Activated CD4-positive, alpha-beta T cell treated with anti-CD3 and anti-CD28 coated beads, Interleukin-2, amount 10 ng/mL, durations not matched to agents 7 days and 5 days (primary cell): ENCODE data around the gene CCNDBP1. TPM values are rescaled to one million over a fixed set of nuclear protein-coding genes. Genes with fewer than 3 reads are reported as not detected.

Experiments used
- CTCF ChIA-PET: fragments of 350-600 bp; sonication (Branson Sonifier 250); formaldehyde crosslinking; loops from one replicate; lab custom pipeline; 2021; ENCODE audit warnings: antibody characterized with exemption; lab: Charles Lee
- POLR2A ChIA-PET: fragments of 350-600 bp; sonication (Branson Sonifier 250); formaldehyde crosslinking; loops from one replicate; lab custom pipeline; 2021; ENCODE audit warnings: antibody characterized with exemption; lab: Charles Lee
- DNase-seq: peaks from one replicate; pipeline ENCODE4 v3.0.0-alpha.2; 2020
- H3K27ac Mint-ChIP-seq: one replicate; pipeline ENCODE4 v1.8.0; 2021; ENCODE audit warnings: mild to moderate bottlenecking, moderate library complexity, mixed read lengths
- H3K27me3 Mint-ChIP-seq: one replicate; pipeline ENCODE4 v1.8.0; 2021; ENCODE audit warnings: mixed read lengths
- H3K36me3 Mint-ChIP-seq: one replicate; pipeline ENCODE4 v1.8.0; 2021; ENCODE audit warnings: low read depth, mixed read lengths
- H3K4me1 Mint-ChIP-seq: one replicate; pipeline ENCODE4 v1.8.0; 2021; ENCODE audit warnings: mixed read lengths
- H3K4me3 Mint-ChIP-seq: one replicate; pipeline ENCODE4 v1.8.0; 2021; ENCODE audit warnings: mild to moderate bottlenecking, moderate library complexity, mixed read lengths
- H3K9me3 Mint-ChIP-seq: one replicate; pipeline ENCODE4 v1.8.0; 2021; ENCODE audit warnings: mixed read lengths
- total RNA-seq, 2 experiments: library from RNA; stranded (reverse); gene quantifications; one replicate each; pipeline ENCODE4 v1.2.3, GENCODE V29; 2021

The CCNDBP1 gene
- total RNA-seq, 2 experiments from 2014 or later, result 65.8 to 72.5 TPM

DNA sequence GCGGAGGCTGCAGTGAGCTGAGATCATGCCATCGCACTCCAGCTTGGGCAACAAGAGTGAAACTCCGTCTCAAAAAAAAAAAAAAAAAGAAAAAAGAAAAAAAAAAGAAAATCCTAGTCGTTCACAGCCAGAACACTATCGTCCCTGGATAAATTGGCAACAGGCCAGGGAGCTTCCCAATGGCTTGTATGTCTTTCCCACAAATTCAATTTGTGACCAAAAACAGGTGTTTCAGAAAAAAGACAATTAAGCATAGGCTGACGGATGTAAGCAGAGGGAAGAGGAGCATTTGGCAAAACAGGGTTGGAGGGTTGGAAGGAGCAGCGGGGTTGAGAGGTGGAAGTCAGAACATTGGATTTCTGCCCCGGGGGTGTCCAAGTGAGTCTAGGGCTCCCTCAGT is 27.1 kb downstream of the CCNDBP1 start:
- Mint-ChIP-seq H3K4me1 (no peaks in the 10 kb centered on the region), H3K9me3 (no peaks in the 10 kb centered on the region), H3K27me3 (no peaks in the 10 kb centered on the region), H3K4me3 (no peak overlapping the region), H3K36me3 (no peaks in the 10 kb centered on the region), H3K27ac (no peak overlapping the region)
- CTCF ChIA-PET, result interaction anchor here (0.6 to 2.9 kb wide), 3 partner anchors 8 to 1107 kb away, joined by 3 to 18 read pairs (median 7); no protein-coding TSS in a partner anchor
- no peak for DNase-seq
- POLR2A ChIA-PET, result no interaction called here

DNA sequence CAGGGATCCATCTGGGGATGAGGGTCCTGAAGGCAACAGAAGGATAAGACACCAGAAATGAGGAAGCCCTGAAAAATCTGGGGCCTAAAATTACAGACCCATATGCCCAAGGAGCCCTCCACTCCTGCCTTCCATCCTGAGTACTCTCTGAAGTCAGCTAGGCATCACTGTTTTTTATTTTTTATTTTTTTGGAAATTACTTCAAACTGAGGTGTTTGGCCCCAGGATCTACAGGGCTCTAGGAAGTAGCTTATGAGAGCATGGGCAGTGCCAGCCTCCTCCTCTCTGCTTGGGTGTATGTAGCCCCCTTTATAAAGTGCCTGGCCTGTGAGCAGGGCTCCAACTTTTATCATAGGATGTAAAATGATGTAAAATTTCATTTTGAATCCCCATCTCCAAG is 27.7 kb downstream of the CCNDBP1 start:
- Mint-ChIP-seq H3K4me1 (no peaks in the 10 kb centered on the region), H3K27ac (no peak overlapping the region), H3K27me3 (no peaks in the 10 kb centered on the region), H3K36me3 (no peaks in the 10 kb centered on the region), H3K4me3 (no peak overlapping the region), H3K9me3 (no peaks in the 10 kb centered on the region)
- ChIA-PET POLR2A (no interaction called here), CTCF (interaction anchor here (2.0 to 2.9 kb wide), 2 partner anchors 9 to 13 kb away, joined by 7 to 18 read pairs; no protein-coding TSS in a partner anchor)
- no peak for DNase-seq

DNA sequence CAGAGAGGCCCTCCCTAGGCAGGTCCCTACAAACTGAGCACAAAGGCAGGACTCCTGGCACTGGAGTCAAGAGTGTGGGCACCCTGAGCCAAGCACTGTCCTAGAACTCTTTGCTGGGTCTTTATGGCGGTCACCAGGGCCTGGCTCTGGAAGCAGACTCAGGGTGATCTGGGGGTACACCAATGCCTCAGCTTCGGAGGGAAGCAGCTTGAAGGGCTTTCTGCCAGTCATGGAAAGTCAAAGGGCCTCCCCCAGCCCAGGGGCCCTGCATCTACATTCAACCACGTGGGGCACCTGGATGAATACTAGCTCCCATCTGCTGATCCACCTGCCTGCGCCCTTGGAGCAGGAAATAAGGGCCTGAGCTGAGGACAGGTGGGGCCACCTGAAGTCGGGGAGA is 28.3 kb downstream of the CCNDBP1 start:
- Mint-ChIP-seq H3K27me3 (peaks cover 1% of the 10 kb centered on the region), H3K4me3 (no peak overlapping the region), H3K9me3 (no peaks in the 10 kb centered on the region), H3K27ac (no peak overlapping the region), H3K36me3 (no peaks in the 10 kb centered on the region), H3K4me1 (no peaks in the 10 kb centered on the region)
- DNase-seq, result no peak
- POLR2A ChIA-PET, result no interaction called here
- CTCF ChIA-PET, result interaction anchor here (1.6 to 2.9 kb wide), 3 partner anchors 9 to 20 kb away, joined by 5 to 18 read pairs (median 7); no protein-coding TSS in a partner anchor

DNA sequence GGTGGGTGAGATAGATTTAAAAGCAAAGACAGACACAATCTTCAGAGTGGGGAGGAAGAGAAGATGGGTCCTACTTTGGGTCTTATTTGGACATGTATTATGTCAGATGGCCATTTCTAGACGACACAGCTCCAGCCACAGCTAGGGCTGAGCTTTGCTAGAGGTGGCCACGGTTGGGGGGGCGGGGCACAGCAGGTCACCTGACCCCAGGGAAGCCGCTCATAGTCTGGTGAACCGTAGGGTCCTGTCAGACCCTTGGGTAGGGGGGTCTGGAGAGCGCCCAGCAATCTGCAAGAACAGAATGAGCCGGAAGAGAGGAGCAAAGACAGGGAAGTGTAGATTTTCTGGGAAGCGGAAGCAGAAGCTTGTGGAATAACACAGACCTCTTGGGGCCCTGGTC is 29.0 kb downstream of the CCNDBP1 start:
- ChIA-PET CTCF (interaction anchor here (1.2 to 2.9 kb wide), 4 partner anchors 10 to 42 kb away, joined by 5 to 18 read pairs (median 6); no protein-coding TSS in a partner anchor), POLR2A (no interaction called here)
- no peak overlapping the region for H3K27ac Mint-ChIP-seq
- no peak for DNase-seq
- H3K27me3 Mint-ChIP-seq, result peaks cover 1% of the 10 kb centered on the region
- H3K4me3 Mint-ChIP-seq, result no peak overlapping the region
- no peaks in the 10 kb centered on the region for H3K9me3 Mint-ChIP-seq
- H3K36me3 Mint-ChIP-seq, result no peaks in the 10 kb centered on the region
- no peaks in the 10 kb centered on the region for H3K4me1 Mint-ChIP-seq

DNA sequence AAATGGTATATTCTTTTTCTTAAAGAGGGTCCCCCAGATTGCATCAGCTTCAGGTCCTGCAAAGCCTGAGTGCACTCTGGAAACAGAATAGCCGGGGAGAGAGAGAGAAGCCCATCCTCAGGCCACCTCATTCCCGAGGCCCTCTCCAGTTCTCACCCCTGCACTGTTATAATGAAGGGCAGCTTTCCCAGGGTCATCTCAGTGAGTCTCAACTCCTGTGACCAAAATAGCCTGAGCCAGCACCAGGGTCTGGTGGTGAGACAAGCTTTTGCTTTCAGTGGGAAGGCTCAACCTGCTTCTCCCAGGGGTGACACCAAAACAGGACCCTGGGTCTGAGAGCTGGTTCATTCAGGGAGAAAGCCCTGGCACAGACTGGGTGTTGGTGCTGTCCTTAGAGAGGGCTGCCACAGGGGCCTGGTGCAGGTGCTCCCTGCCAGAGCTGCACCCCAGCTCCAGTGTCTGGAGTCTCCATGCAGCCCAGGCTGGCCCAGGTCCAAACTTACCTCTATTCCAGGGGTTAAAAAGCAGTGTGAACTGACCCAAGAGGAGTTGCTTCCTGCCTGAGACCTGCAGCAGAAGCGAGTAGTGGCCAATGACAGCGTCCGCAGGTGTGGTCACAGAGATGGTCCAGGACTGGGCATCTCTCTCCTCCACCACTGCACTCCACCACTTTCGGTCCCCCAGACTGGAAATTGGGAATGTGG is 29.5 kb downstream of the CCNDBP1 start:
- peaks cover 1% of the 10 kb centered on the region for H3K27me3 Mint-ChIP-seq
- ChIA-PET POLR2A (no interaction called here), CTCF (interaction anchor here (1.2 to 2.9 kb wide), 3 partner anchors 11 to 41 kb away, joined by 5 to 18 read pairs (median 5); no protein-coding TSS in a partner anchor)
- no peak overlapping the region for H3K27ac Mint-ChIP-seq
- H3K4me1 Mint-ChIP-seq, result no peaks in the 10 kb centered on the region
- no peaks in the 10 kb centered on the region for H3K9me3 Mint-ChIP-seq
- no peak for DNase-seq
- no peaks in the 10 kb centered on the region for H3K36me3 Mint-ChIP-seq
- H3K4me3 Mint-ChIP-seq, result no peak overlapping the region

DNA sequence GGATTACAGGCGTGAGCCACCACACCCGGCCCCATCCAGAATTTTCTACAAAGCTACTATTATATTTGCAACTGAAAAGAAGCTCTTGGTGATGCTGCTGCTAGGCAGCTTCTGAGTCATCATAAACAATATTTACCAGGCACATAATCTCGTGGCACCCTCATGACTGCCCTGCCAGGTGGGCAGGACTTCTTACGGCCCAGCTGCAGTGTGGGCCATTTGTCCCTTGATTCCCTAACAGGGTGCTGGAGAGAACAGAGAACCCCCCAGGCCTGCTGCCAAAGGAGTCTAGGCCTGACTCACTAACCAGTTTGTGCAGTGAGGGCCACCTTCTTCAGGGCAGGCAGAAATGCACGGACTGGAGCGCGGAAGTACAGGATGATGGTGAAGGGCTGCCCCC is 30.8 kb downstream of the CCNDBP1 start:
- DNase-seq, result no peak
- POLR2A ChIA-PET, result no interaction called here
- Mint-ChIP-seq H3K27ac (no peak overlapping the region), H3K4me1 (no peaks in the 10 kb centered on the region), H3K4me3 (no peak overlapping the region), H3K9me3 (no peaks in the 10 kb centered on the region), H3K27me3 (peaks cover 5% of the 10 kb centered on the region), H3K36me3 (no peaks in the 10 kb centered on the region)
- CTCF ChIA-PET, result interaction anchor here (0.7 to 1.9 kb wide), 3 partner anchors 9 to 66 kb away, joined by 3 to 7 read pairs (median 3); no protein-coding TSS in a partner anchor

DNA sequence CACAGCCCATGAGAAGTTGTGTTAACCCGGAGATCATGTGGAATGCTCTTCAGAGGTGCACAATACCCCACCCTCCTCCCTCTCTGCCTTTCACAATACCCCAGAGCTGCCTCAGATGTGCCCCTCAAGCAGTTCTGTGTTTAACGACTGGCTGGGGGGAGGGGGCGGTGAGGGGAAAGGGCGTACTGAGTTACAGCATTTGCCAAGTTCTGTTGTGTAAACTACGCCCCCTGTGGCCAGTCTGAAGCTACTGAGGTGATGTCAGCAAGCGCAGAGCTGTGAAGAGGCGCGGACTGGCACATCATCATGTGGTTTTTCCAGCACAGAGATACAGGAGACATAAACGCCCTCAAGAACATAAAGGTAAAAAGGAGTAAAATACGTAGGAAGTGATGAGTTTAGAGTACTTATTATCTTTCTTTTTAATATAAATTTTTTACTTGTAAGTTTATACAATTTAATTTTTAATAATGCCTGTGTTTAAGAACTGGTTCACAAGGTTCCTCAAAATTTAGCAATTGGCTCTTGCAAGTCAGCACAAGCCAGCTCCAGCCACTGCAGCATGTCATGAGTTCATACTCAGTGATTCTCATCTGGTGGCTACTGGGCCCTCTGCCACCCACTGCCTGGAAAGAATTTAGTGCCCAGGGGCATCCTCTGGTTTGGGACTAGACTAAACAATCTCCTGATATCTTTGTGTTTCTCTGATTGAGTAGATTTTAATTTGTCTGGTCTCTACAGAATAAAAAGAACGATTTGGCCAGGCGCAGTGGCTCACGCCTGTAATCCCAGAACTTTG is 33.9 kb downstream of the CCNDBP1 start:
- no peak overlapping the region for H3K4me3 Mint-ChIP-seq
- H3K27ac Mint-ChIP-seq, result no peak overlapping the region
- peaks cover 13% of the 10 kb centered on the region for H3K27me3 Mint-ChIP-seq
- CTCF ChIA-PET, result no interaction called here
- no peaks in the 10 kb centered on the region for H3K36me3 Mint-ChIP-seq
- POLR2A ChIA-PET, result no interaction called here
- H3K9me3 Mint-ChIP-seq, result no peaks in the 10 kb centered on the region
- DNase-seq, result no peak
- no peaks in the 10 kb centered on the region for H3K4me1 Mint-ChIP-seq

DNA sequence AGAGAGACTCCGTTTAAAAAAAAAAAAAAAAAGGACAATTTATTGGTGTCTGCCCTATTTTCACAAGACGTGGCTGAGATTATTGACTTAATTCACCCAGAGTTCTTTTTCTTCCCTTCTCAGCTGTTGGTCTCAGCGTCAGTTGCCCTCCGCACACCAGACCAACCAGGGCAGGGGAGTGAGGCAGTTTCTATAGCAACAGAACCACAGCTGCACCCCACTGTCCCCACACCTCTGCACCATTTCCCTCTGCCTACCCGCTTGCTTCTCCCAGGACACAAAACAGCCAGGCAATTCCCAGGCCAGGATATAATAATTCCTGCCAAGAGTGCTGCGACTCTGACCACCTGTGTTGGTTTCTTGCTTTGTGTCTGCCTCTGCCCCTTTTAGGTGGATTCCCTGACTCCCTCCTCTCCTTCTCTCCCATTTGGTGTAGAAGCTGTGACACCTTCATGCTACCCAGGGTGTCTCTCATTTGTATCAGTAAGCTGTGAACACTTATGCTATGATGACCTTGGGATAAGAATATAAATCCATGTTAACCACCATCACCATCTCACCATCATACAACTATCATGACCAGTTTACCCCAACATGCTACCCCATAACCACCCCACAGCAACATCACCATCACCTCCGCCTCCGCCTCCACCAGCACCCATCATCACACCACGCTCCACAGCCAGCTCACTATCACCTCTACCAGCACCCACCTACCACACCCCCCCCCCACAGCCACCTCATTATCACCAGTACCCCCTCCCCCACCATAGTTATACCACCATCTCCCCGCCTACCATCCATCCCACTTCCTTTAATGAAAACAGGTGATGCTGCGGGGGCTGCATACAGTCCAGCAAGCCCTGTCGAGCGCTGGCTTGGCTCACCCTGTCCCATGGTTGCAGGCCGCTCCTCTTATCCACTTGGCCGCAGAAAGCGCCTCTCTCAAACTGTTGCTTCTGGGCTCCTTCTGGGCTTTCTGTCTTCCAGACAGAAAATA is 35.0 kb downstream of the CCNDBP1 start:
- Mint-ChIP-seq H3K9me3 (no peaks in the 10 kb centered on the region), H3K4me1 (no peaks in the 10 kb centered on the region), H3K4me3 (no peak overlapping the region), H3K27me3 (peaks cover 19% of the 10 kb centered on the region), H3K27ac (no peak overlapping the region), H3K36me3 (no peaks in the 10 kb centered on the region)
- CTCF ChIA-PET, result no interaction called here
- DNase-seq, result no peak
- POLR2A ChIA-PET, result no interaction called here

DNA sequence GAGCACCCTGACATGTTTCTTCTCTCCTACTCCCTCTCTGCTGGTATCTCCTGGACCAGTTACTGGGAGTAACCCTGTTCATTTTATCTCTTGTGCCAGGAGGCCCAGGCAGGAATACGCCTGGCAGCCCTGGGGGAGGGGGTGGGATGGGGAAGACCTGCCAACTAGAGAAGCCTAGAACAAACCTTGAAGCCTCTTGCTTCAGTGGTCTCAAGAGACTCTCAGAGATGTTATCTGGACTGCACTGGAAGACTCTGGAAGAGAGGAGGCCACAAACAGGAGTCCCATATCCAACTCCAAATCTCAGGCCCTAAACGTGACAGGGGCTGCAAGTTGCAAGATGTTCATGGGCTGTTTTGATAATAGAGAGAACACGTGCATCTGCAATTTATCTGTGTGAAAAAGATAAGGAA is 35.8 kb downstream of the CCNDBP1 start, which contains the start of gene EPB42:
Gene EPB42 (minus strand): TSS at position 28 of the 413 bp plus-strand sequence. CDS start 193 bp downstream, outside the sequence.
- Mint-ChIP-seq H3K27me3 (peaks cover 19% of the 10 kb centered on the region), H3K4me1 (peaks cover 4% of the 10 kb centered on the region), H3K36me3 (no peaks in the 10 kb centered on the region), H3K27ac (no peak within 1 kb of the TSS), H3K9me3 (no peaks in the 10 kb centered on the region), H3K4me3 (no peak within 1 kb of the TSS)
- no peak for DNase-seq
- ChIA-PET CTCF (no interaction called here), POLR2A (no interaction called here)

DNA sequence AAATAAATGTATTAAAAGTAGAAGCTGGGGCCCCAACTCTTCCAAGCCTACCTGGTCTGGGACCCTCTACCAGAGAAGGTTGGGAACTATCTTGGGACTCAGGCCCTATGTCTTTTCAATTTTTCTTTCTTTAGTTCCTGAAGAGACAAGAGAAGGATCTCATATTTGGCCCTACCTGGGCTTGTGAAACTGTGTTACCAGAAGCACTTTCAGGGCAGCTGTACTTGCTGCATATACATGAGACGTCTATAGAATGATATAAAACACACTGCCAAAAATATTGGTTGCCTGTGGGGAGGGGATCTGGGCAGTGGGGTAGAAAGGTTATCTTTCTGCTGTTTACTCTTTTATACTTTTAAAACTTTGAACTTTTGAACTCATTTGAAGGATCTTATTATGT is 36.2 kb downstream of the CCNDBP1 start:
- no peaks in the 10 kb centered on the region for H3K9me3 Mint-ChIP-seq
- POLR2A ChIA-PET, result no interaction called here

DNA sequence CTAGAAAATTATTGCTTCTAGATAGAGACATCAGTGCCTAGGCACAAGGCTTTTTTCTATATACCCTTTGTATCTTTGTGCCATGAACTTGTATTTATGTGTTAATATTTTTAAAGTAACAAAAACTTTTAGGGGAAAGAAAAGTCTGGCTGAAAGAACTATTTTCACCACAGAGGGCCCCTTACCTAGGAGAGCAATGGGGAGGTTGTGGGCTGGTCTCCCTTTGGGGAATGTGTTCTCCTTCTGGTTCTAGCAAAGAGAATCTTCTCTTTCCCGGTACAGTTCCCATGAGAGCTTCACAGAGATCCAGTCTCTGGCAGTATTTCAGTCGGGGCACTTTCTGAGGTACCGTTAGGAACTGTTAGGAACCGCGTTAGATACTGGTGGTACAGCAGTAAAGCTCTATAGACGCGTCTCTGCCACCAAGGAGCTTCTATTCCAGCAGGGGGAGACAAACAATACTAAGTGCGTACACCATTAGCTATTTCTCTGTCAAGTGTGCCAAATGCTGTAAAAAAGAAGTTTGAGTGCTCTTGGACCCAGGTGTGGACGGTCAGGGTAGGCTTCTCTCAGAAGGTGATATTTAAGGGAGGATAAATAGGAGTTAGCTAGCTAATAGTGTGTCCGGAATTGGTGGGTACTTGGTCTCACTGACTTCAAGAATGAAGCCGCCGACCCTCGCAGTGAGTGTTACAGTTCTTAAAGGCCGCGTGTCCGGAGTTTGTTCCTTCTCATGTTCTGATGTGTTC is 40.2 kb downstream of the CCNDBP1 start:
- POLR2A ChIA-PET, result no interaction called here
- no peak overlapping the region for H3K27ac Mint-ChIP-seq
- H3K4me3 Mint-ChIP-seq, result no peak overlapping the region
- H3K4me1 Mint-ChIP-seq, result peaks cover 4% of the 10 kb centered on the region
- peak; percentile 65 for DNase-seq
- H3K27me3 Mint-ChIP-seq, result peaks cover 15% of the 10 kb centered on the region
- H3K36me3 Mint-ChIP-seq, result no peaks in the 10 kb centered on the region
- CTCF ChIA-PET, result interaction anchor here (0.6 to 3.5 kb wide), 25 partner anchors 9 to 104 kb away, joined by 3 to 51 read pairs (median 5); no protein-coding TSS in a partner anchor
- H3K9me3 Mint-ChIP-seq, result no peaks in the 10 kb centered on the region

More for the DNA sequence above, 36.2 kb downstream of the CCNDBP1 start:
- H3K27ac Mint-ChIP-seq, result no peak overlapping the region
- CTCF ChIA-PET, result no interaction called here
- peaks cover 19% of the 10 kb centered on the region for H3K27me3 Mint-ChIP-seq
- H3K4me1 Mint-ChIP-seq, result peaks cover 4% of the 10 kb centered on the region
- no peaks in the 10 kb centered on the region for H3K36me3 Mint-ChIP-seq
- no peak for DNase-seq
- H3K4me3 Mint-ChIP-seq, result no peak overlapping the region
